BJ (cell line): ENCODE data around the gene PLIN5. TPM values are rescaled to one million over a fixed set of nuclear protein-coding genes. Genes with fewer than 3 reads are reported as not detected.

Experiments used
- CTCF ChIA-PET: fragments of 350-600 bp; formaldehyde crosslinking; extraction: SDS; loops from one replicate; lab custom pipeline; 2021; ENCODE audit warnings: antibody characterized with exemption, inconsistent platforms; lab: Yijun Ruan, JAX
- POLR2A ChIA-PET: fragments of 300-600 bp; sonication (Branson Sonifier 250); formaldehyde crosslinking; extraction: SDS; loops from one replicate; lab custom pipeline; 2021; ENCODE audit warnings: antibody characterized with exemption; lab: Charles Lee
- DNase-seq: peaks from one replicate; pipeline ENCODE4 v3.0.0-alpha.2; 2011; ENCODE audit warnings: low read depth
- H3K27me3 ChIP-seq: 2 replicates; pipeline ENCODE4 v1.6.0; 2011; ENCODE audit warnings: low read length; ENCODE audit not compliant: control insufficient read depth, insufficient read depth
- H3K36me3 ChIP-seq: 2 replicates; pipeline ENCODE4 v1.5.1; 2011; ENCODE audit warnings: low read length; ENCODE audit not compliant: control insufficient read depth, insufficient read depth
- H3K4me3 ChIP-seq: 2 replicates; pipeline ENCODE4 v1.5.1; 2011; ENCODE audit warnings: low read depth, mild to moderate bottlenecking, control low read depth, low read length
- polyA plus RNA-seq: library from polyadenylated mRNA; depleted of rRNA; stranded (reverse); fragments of >200 nt; gene quantifications from 2 replicates; pipeline ENCODE4 v1.2.3, GENCODE V29; 2011
- TF ChIP-seq, protein P1 (sequence below): IDR thresholded peaks from 2 replicates; pipeline ENCODE4 v1.5.1; 2011; ENCODE audit warnings: low read depth, mild to moderate bottlenecking, control low read depth, inconsistent platforms, low read length, moderate library complexity; ENCODE audit not compliant: insufficient read depth

The PLIN5 gene
- polyA plus RNA-seq, 1 experiment, result not detected

DNA sequence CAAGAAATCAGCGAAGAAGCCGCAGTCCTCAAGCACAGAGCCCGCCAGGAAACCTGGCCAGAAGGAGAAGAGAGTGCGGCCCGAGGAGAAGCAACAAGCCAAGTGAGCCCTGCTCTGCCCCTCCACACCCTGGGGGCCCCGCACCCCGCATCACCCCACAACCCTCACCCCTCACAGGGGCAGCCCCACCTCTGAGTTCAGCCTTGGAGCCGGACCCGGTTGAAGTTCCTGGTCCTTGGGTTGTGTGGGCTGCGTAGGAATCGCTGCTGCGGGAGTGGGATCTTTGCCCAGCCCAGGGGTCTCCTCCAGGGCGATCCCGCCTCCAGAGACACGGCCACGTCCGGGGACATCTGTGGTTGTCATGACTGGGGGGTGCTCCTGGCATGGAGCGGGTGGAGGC, 38.7 kb downstream of the PLIN5 start:
- TF ChIP-seq, protein P1, sequence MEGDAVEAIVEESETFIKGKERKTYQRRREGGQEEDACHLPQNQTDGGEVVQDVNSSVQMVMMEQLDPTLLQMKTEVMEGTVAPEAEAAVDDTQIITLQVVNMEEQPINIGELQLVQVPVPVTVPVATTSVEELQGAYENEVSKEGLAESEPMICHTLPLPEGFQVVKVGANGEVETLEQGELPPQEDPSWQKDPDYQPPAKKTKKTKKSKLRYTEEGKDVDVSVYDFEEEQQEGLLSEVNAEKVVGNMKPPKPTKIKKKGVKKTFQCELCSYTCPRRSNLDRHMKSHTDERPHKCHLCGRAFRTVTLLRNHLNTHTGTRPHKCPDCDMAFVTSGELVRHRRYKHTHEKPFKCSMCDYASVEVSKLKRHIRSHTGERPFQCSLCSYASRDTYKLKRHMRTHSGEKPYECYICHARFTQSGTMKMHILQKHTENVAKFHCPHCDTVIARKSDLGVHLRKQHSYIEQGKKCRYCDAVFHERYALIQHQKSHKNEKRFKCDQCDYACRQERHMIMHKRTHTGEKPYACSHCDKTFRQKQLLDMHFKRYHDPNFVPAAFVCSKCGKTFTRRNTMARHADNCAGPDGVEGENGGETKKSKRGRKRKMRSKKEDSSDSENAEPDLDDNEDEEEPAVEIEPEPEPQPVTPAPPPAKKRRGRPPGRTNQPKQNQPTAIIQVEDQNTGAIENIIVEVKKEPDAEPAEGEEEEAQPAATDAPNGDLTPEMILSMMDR, result no peak
- H3K27me3 ChIP-seq, result no peaks in the 10 kb centered on the region
- ChIA-PET CTCF (no interaction called here), POLR2A (no interaction called here)
- peaks cover 36% of the 10 kb centered on the region for H3K36me3 ChIP-seq
- no peak overlapping the region for H3K4me3 ChIP-seq
- DNase-seq, result no peak

DNA sequence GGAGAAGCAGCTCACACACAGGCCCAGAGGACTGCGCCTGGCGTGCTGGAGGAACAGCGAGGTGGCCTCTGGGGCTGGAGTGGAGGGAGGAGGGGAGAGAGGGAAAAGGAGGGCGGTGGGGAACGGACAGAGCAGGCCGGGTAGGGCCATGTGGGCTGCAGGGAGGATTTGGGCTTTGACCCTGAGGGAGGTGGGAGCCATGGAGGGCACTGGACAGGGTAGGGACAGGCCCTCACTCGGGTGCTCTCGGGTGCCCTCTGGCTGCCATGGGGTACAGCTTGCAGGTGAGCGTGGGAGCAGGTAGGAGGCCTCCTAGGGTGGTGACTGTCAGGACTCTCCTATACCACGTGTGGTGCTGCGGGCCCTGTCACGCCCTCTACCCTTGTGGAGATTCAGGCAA, 39.6 kb downstream of the PLIN5 start:
- Histone ChIP-seq H3K27me3 (no peaks in the 10 kb centered on the region), H3K4me3 (no peak overlapping the region), H3K36me3 (peaks cover 31% of the 10 kb centered on the region)
- TF ChIP-seq, protein P1, result no peak
- ChIA-PET CTCF (no interaction called here), POLR2A (no interaction called here)
- DNase-seq, result no peak

DNA sequence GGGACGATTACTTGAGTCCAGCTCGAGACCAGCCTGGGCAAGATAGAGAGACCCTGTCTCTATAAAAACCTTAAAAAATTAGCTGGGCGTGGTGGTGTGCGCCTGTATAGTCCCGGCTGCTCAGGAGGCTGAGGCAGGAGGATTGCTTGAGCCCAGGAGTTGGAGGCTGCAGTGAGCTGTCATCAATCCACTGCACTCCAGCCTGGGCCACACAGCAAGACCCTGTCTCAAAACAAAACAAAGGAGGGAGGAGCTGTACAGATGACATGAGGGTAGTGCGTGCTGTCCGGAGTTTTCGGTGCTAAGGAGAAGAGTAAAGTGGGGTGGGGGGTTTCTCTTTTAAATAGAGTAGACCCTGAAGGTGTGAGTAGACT, 40.3 kb downstream of the PLIN5 start:
- TF ChIP-seq, protein P1, result no peak
- Histone ChIP-seq H3K4me3 (no peak overlapping the region), H3K36me3 (peaks cover 35% of the 10 kb centered on the region), H3K27me3 (no peaks in the 10 kb centered on the region)
- POLR2A ChIA-PET, result no interaction called here
- DNase-seq, result no peak
- CTCF ChIA-PET, result interaction anchor here (0.7 to 1.1 kb wide), 2 partner anchors 29 to 449 kb away, joined by 3 read pairs; no protein-coding TSS in a partner anchor

DNA sequence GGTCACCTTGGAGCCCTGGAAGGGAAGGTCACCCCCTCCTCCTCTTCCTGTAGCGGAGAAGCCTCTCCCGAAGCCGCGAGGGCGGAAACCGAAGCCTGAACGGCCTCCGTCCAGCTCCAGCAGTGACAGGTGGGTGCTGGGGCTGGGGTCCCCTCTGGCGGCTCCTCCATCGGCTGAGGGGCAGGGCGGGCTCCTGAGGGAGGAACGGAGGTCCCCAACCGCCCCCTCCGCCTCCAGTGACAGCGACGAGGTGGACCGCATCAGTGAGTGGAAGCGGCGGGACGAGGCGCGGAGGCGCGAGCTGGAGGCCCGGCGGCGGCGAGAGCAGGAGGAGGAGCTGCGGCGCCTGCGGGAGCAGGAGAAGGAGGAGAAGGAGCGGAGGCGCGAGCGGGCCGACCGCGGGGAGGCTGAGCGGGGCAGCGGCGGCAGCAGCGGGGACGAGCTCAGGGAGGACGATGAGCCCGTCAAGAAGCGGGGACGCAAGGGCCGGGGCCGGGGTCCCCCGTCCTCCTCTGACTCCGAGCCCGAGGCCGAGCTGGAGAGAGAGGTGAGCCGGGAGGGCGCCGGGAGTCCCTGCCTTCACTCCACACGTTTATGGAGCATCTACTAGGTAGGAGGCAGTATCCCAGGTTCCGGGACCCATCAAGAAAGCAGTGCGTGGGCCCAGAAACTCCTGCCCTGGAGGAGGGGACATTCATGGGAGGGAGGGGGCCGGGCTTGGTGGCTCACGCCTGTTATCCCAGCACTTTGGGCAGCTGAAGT, 40.9 kb downstream of the PLIN5 start:
- TF ChIP-seq, protein P1, result no peak
- Histone ChIP-seq H3K4me3 (no peak overlapping the region), H3K36me3 (peaks cover 35% of the 10 kb centered on the region), H3K27me3 (no peaks in the 10 kb centered on the region)
- no peak for DNase-seq
- POLR2A ChIA-PET, result no interaction called here
- CTCF ChIA-PET, result interaction anchor here (1.1 kb wide), 1 partner anchor 29 kb away, joined by 3 read pairs; no protein-coding TSS in a partner anchor

DNA sequence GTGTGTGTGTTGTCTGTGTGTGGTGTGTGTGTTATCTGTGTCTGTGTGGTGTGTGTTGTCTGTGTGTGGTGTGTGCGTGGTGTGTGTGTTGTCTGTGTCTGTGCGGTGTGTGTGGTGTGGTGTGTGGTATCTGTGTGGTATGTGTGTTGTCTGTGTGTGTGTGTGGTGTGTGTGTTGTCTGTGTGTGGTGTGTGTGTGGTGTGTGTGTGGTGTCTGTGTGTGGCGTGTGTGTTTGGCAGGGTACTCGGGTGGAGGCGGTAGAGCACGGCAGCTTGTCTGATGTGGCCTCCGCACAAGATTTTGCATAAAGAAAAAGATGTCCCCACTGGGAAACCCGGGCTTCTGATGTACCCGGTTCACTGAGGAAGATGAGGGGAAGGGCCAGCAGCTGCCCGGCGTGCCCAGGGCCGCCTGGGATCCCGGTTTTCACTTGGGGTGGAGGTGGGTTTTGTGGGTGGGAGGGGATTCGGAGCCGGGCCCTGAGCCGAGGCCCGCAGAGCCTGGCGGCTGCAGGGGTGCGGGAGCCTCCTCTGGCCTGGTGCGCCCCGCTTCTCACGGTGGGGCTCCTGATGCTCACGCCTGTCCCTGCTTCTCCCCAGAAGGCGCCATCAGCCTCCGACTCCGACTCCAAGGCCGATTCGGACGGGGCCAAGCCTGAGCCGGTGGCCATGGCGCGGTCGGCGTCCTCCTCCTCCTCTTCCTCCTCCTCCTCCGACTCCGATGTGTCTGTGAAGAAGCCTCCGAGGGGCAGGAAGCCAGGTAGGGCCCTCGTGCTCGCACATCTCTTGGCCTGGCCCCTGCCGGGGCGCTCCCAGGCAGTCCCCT, 41.7 kb downstream of the PLIN5 start:
- Histone ChIP-seq H3K36me3 (peaks cover 34% of the 10 kb centered on the region), H3K27me3 (no peaks in the 10 kb centered on the region), H3K4me3 (no peak overlapping the region)
- CTCF ChIA-PET, result interaction anchor here (1.1 kb wide), 1 partner anchor 30 kb away, joined by 3 read pairs; no protein-coding TSS in a partner anchor
- POLR2A ChIA-PET, result no interaction called here
- TF ChIP-seq, protein P1, result no peak
- DNase-seq, result no peak
